Measurements from ENCODE around the gene SPRY2.

DNA sequence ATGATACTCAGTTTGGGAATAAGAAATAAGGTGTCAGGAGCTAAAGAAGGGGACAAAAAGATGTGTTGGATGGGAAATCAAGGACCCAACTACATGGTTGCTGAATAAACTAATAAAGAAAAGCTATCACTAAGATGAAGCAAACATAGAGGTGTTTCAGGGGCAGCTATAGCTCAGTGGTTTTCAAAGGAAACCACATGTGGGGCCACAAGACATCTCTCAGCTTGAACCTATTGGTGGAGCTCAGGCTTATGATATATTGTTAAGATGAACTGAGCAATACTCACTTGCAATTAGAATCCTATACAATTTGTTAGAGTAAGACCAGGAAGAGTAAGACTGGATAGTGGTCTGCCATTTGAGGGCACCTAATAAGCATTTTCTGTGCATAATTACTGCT, 45.1 kb upstream of the SPRY2 start:
- TF ChIP-seq, protein P1, sequence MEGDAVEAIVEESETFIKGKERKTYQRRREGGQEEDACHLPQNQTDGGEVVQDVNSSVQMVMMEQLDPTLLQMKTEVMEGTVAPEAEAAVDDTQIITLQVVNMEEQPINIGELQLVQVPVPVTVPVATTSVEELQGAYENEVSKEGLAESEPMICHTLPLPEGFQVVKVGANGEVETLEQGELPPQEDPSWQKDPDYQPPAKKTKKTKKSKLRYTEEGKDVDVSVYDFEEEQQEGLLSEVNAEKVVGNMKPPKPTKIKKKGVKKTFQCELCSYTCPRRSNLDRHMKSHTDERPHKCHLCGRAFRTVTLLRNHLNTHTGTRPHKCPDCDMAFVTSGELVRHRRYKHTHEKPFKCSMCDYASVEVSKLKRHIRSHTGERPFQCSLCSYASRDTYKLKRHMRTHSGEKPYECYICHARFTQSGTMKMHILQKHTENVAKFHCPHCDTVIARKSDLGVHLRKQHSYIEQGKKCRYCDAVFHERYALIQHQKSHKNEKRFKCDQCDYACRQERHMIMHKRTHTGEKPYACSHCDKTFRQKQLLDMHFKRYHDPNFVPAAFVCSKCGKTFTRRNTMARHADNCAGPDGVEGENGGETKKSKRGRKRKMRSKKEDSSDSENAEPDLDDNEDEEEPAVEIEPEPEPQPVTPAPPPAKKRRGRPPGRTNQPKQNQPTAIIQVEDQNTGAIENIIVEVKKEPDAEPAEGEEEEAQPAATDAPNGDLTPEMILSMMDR (IDR thresholded peaks at IDR 0.05) = no peak
- TF ChIP-seq POLR2A (IDR thresholded peaks at IDR 0.05) = no peak
